Natural killer cell (primary cell): Measurements from ENCODE around the gene PDE4B. TPM values are rescaled to one million over a fixed set of nuclear protein-coding genes. Genes with fewer than 3 reads are reported as not detected.
"Not testable (repeated sequence)": the region's sequence is repeated elsewhere in the genome, so short reads cannot be mapped to it uniquely, and the experiment has no call there.

ENCODE experiments used
- ATAC-seq, 3 donors: fragments of 150-1000 bp in 2 of 3; fragments of 200-7000 bp in 1 of 3; cut with Tn5 transposase; 1 replicate in 1 of 3; 2 replicates in 2 of 3; pipeline ENCODE4 v1.10.0; 2021; ENCODE audit warnings: mild to moderate bottlenecking in 2 of 3, moderate library complexity in 2 of 3
- DNase-seq, 2 donors: peaks; one replicate each; pipeline versions ENCODE4 v3.0.0 to v3.0.0-alpha.2; 2013 to 2021; ENCODE audit warnings: mixed read lengths in 1 of 2
- H3K27ac ChIP-seq: one replicate; pipeline ENCODE4 v1.5.1; 2013; ENCODE audit warnings: mild to moderate bottlenecking, low read length
- H3K27me3 ChIP-seq: one replicate; pipeline ENCODE4 v1.6.1; 2013; ENCODE audit warnings: low read length; ENCODE audit not compliant: control insufficient read depth, insufficient read depth
- H3K36me3 ChIP-seq: one replicate; pipeline ENCODE4 v1.6.1; 2013; ENCODE audit warnings: low read length; ENCODE audit not compliant: control insufficient read depth, insufficient read depth
- H3K4me1 ChIP-seq: one replicate; pipeline ENCODE4 v1.6.1; 2013; ENCODE audit warnings: low read length; ENCODE audit not compliant: control insufficient read depth, insufficient read depth
- H3K4me3 ChIP-seq: one replicate; pipeline ENCODE4 v1.5.1; 2013; ENCODE audit warnings: low read length
- H3K9me3 ChIP-seq: one replicate; pipeline ENCODE4 v1.6.1; 2013; ENCODE audit warnings: low read length; ENCODE audit not compliant: control insufficient read depth, insufficient read depth
- H3K27ac Mint-ChIP-seq, 2 donors: one replicate each; pipeline ENCODE4 v1.8.0; 2022; ENCODE audit warnings: mild to moderate bottlenecking in 2 of 2, mixed read lengths in 2 of 2, moderate library complexity in 1 of 2
- H3K27me3 Mint-ChIP-seq, 2 donors: one replicate each; pipeline ENCODE4 v1.8.0; 2022; ENCODE audit warnings: low read depth in 2 of 2, mixed read lengths in 2 of 2
- H3K36me3 Mint-ChIP-seq: one replicate; pipeline ENCODE4 v1.8.0; 2022; ENCODE audit warnings: mixed read lengths
- H3K4me1 Mint-ChIP-seq, 2 donors: one replicate each; pipeline ENCODE4 v1.8.0; 2022; ENCODE audit warnings: mixed read lengths in 2 of 2
- H3K4me3 Mint-ChIP-seq: one replicate; pipeline ENCODE4 v1.8.0; 2022; ENCODE audit warnings: mild to moderate bottlenecking, moderate library complexity, mixed read lengths
- H3K9me3 Mint-ChIP-seq, 2 donors: one replicate each; pipeline ENCODE4 v1.8.0; 2022; ENCODE audit warnings: mixed read lengths in 2 of 2
- WGBS: methylation state at CpG from one replicate; pipeline ENCODE4 v1.1.7; 2013; ENCODE audit warnings: missing lambda C conversion rate; ENCODE audit not compliant: insufficient coverage; 5-methylcytosine and 5-hydroxymethylcytosine counted together
- intact Hi-C: fragments of 100-400 bp; cut with micrococcal nuclease; formaldehyde crosslinking; loops from one replicate; pipeline ENCODE4 v1.14.2; 2022
- total RNA-seq, 4 donors: library from RNA; stranded (reverse); fragments of 120-200 nt in 1 of 4; gene quantifications; one replicate each; pipeline versions ENCODE4 v1.2.3 to v1.2.4, GENCODE V29; 2013 to 2022
- TF ChIP-seq, protein P1 (sequence below): fragments of 200-600 bp; IDR thresholded peaks from one replicate; pipeline ENCODE4 v1.8.0; 2022; ENCODE audit warnings: antibody characterized with exemption

Gene PDE4B
- total RNA-seq, 3 donors from 2014 or later (not counting 1 experiment from before 2014, with no cell fraction given): 18.0 to 42.4 (median 25.5) TPM

- H3K36me3 ChIP-seq: no peaks in the 10 kb centered on the region
- no peaks in the 10 kb centered on the region for H3K9me3 Mint-ChIP-seq
- no peak for DNase-seq
- no peak overlapping the region for H3K27ac ChIP-seq
- H3K4me3 ChIP-seq: no peak overlapping the region
- no peaks in the 10 kb centered on the region for H3K36me3 Mint-ChIP-seq
- H3K4me1 ChIP-seq: no peaks in the 10 kb centered on the region
- no peak overlapping the region for H3K27ac Mint-ChIP-seq
- H3K4me1 Mint-ChIP-seq: peaks cover 6% of the 10 kb centered on the region in 2 donors
- no peaks in the 10 kb centered on the region for H3K9me3 ChIP-seq
- intact Hi-C loops: no loop called here
- no peak for ATAC-seq
- TF ChIP-seq, protein P1, sequence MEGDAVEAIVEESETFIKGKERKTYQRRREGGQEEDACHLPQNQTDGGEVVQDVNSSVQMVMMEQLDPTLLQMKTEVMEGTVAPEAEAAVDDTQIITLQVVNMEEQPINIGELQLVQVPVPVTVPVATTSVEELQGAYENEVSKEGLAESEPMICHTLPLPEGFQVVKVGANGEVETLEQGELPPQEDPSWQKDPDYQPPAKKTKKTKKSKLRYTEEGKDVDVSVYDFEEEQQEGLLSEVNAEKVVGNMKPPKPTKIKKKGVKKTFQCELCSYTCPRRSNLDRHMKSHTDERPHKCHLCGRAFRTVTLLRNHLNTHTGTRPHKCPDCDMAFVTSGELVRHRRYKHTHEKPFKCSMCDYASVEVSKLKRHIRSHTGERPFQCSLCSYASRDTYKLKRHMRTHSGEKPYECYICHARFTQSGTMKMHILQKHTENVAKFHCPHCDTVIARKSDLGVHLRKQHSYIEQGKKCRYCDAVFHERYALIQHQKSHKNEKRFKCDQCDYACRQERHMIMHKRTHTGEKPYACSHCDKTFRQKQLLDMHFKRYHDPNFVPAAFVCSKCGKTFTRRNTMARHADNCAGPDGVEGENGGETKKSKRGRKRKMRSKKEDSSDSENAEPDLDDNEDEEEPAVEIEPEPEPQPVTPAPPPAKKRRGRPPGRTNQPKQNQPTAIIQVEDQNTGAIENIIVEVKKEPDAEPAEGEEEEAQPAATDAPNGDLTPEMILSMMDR: no peak
- no peaks in the 10 kb centered on the region for H3K27me3 ChIP-seq
- 80% methylated on average over 3 of the region's 4 CpGs for WGBS
- no peak overlapping the region for H3K4me3 Mint-ChIP-seq
- H3K27me3 Mint-ChIP-seq: no peaks in the 10 kb centered on the region
Observed at GRCh38 chr1:66315671-66316070, 523.0 kb downstream of the PDE4B start.

DNA sequence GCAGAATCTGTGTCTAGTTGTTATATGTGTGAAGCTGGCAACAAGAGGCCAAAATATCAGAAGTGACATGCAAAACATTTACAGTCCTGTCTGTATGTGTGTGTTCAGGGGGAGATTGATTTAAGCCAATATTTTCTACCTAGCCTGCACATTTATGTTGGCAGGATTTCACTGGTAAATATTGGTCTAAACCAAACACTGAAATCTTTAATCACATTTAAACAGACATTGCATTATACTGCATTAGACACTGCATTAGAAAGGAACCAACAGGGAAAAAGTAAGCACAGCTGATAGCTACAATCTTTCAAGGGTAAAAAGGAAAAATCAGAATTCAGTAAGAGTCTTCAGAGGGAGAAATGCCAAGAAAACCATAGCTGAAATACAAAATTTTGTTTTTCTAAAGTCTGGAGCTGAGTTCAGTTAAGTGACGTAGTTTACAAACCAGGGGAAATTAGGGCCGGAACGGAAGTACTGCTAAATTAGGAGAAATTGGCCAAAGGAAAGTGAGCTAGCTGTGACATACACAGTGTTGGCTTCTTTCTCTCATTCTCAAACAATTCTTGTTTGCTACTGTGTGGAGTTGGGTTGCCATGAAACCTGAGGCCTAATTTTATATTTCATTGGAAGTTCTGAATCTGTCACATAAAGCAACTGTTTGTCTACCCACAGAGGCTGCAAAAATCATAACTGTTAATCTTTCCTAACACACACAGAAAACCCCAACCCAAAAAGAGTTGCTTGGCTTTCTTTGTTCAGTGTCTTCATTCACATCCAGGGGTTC, 524.0 kb downstream of the PDE4B start:
- 75% methylated on average over 3 of the region's 3 CpGs for WGBS
- H3K27ac ChIP-seq: no peak overlapping the region
- H3K36me3 Mint-ChIP-seq: no peaks in the 10 kb centered on the region
- H3K27me3 ChIP-seq: no peaks in the 10 kb centered on the region
- H3K27ac Mint-ChIP-seq: no peak overlapping the region
- no peak overlapping the region for H3K4me3 ChIP-seq
- peaks cover 6% of the 10 kb centered on the region in 2 donors for H3K4me1 Mint-ChIP-seq
- no peaks in the 10 kb centered on the region for H3K4me1 ChIP-seq
- ATAC-seq (peak in 2 of 3 donors; percentile 54 to 69), DNase-seq (peak in 1 of 2 donors; percentile 37)
- H3K27me3 Mint-ChIP-seq: no peaks in the 10 kb centered on the region
- no peaks in the 10 kb centered on the region for H3K9me3 ChIP-seq
- H3K9me3 Mint-ChIP-seq: no peaks in the 10 kb centered on the region
- intact Hi-C loops: no loop called here
- TF ChIP-seq, protein P1: no peak
- H3K4me3 Mint-ChIP-seq: no peak overlapping the region
- no peaks in the 10 kb centered on the region for H3K36me3 ChIP-seq

- Mint-ChIP-seq H3K4me3 (no peak overlapping the region), H3K27ac (no peak overlapping the region), H3K4me1 (peaks cover 6% of the 10 kb centered on the region in 2 donors), H3K36me3 (no peaks in the 10 kb centered on the region), H3K27me3 (no peaks in the 10 kb centered on the region), H3K9me3 (no peaks in the 10 kb centered on the region)
- intact Hi-C loops: no loop called here
- ATAC-seq (no peak), DNase-seq (no peak)
- Histone ChIP-seq H3K27ac (no peak overlapping the region), H3K9me3 (no peaks in the 10 kb centered on the region), H3K4me1 (no peaks in the 10 kb centered on the region), H3K27me3 (no peaks in the 10 kb centered on the region), H3K4me3 (no peak overlapping the region), H3K36me3 (no peaks in the 10 kb centered on the region)
- no CpG with 5 or more reads among the region's 1 CpG for WGBS
- TF ChIP-seq, protein P1: no peak
Observed at GRCh38 chr1:66317248-66317515, 524.5 kb downstream of the PDE4B start.

GRCh38 chr1:66320231-66320630, 527.5 kb downstream of the PDE4B start:
- H3K36me3 ChIP-seq: no peaks in the 10 kb centered on the region
- intact Hi-C loops: no loop called here
- peaks cover 0 to 2% of the 10 kb centered on the region in 2 donors for H3K9me3 Mint-ChIP-seq
- no peaks in the 10 kb centered on the region for H3K27me3 Mint-ChIP-seq
- H3K27me3 ChIP-seq: no peaks in the 10 kb centered on the region
- H3K27ac ChIP-seq: no peak overlapping the region
- no peaks in the 10 kb centered on the region for H3K4me1 ChIP-seq
- DNase-seq: no peak
- ATAC-seq: no peak
- TF ChIP-seq, protein P1: no peak
- H3K4me1 Mint-ChIP-seq: peaks cover 6% of the 10 kb centered on the region in 2 donors
- no peak overlapping the region for H3K4me3 ChIP-seq
- H3K9me3 ChIP-seq: no peaks in the 10 kb centered on the region
- no peak overlapping the region for H3K27ac Mint-ChIP-seq
- no peaks in the 10 kb centered on the region for H3K36me3 Mint-ChIP-seq
- WGBS: 73% methylated on average over 1 of the region's 1 CpG
- no peak overlapping the region for H3K4me3 Mint-ChIP-seq

- H3K27me3 ChIP-seq, intact Hi-C loops, H3K27me3 Mint-ChIP-seq, H3K9me3 Mint-ChIP-seq, H3K4me1 Mint-ChIP-seq, DNase-seq, H3K27ac ChIP-seq, H3K4me1 ChIP-seq, H3K9me3 ChIP-seq, H3K36me3 ChIP-seq, H3K27ac Mint-ChIP-seq, H3K36me3 Mint-ChIP-seq, H3K4me3 ChIP-seq, H3K4me3 Mint-ChIP-seq, ATAC-seq: not testable (repeated sequence)
- WGBS: 56% methylated on average over 1 of the region's 2 CpGs
Observed at GRCh38 chr1:66322462-66322861, 529.8 kb downstream of the PDE4B start.
